Measurements from ENCODE around the gene TMPRSS9.

TMPRSS9 gene

GRCh38 chr19:2429917-2430535 lies 70.0 kb downstream of the TMPRSS9 start:
- TF ChIP-seq RAD21 (IDR thresholded peaks at IDR 0.05; ENCODE audit: low read depth) = no peak
- no peak for TF ChIP-seq YY1 (IDR thresholded peaks at IDR 0.05; ENCODE audit: low read depth)
- no peak for TF ChIP-seq TCF12 (IDR thresholded peaks at IDR 0.05; ENCODE audit: low read depth)
- TF ChIP-seq NFIC (IDR thresholded peaks at IDR 0.05) = no peak
- no peak for TF ChIP-seq FOXM1 (IDR thresholded peaks at IDR 0.05; ENCODE audit: borderline replicate concordance, low read depth)
- no peak for TF ChIP-seq EGR1 (IDR thresholded peaks at IDR 0.05)
- TF ChIP-seq, protein P1, sequence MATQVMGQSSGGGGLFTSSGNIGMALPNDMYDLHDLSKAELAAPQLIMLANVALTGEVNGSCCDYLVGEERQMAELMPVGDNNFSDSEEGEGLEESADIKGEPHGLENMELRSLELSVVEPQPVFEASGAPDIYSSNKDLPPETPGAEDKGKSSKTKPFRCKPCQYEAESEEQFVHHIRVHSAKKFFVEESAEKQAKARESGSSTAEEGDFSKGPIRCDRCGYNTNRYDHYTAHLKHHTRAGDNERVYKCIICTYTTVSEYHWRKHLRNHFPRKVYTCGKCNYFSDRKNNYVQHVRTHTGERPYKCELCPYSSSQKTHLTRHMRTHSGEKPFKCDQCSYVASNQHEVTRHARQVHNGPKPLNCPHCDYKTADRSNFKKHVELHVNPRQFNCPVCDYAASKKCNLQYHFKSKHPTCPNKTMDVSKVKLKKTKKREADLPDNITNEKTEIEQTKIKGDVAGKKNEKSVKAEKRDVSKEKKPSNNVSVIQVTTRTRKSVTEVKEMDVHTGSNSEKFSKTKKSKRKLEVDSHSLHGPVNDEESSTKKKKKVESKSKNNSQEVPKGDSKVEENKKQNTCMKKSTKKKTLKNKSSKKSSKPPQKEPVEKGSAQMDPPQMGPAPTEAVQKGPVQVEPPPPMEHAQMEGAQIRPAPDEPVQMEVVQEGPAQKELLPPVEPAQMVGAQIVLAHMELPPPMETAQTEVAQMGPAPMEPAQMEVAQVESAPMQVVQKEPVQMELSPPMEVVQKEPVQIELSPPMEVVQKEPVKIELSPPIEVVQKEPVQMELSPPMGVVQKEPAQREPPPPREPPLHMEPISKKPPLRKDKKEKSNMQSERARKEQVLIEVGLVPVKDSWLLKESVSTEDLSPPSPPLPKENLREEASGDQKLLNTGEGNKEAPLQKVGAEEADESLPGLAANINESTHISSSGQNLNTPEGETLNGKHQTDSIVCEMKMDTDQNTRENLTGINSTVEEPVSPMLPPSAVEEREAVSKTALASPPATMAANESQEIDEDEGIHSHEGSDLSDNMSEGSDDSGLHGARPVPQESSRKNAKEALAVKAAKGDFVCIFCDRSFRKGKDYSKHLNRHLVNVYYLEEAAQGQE (IDR thresholded peaks at IDR 0.05; ENCODE audit: low read depth) = no peak
- TF ChIP-seq, protein P2, sequence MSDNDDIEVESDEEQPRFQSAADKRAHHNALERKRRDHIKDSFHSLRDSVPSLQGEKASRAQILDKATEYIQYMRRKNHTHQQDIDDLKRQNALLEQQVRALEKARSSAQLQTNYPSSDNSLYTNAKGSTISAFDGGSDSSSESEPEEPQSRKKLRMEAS (IDR thresholded peaks at IDR 0.05) = no peak
- no peak for TF ChIP-seq USF1 (IDR thresholded peaks at IDR 0.05)
- no peak for TF ChIP-seq TAF1 (IDR thresholded peaks at IDR 0.05; ENCODE audit: low read depth)
- no peak for TF ChIP-seq CREB1 (IDR thresholded peaks at IDR 0.05; ENCODE audit: low read depth)
- TF ChIP-seq ZBTB7A (IDR thresholded peaks at IDR 0.05; ENCODE audit: low read depth) = no peak
- no peak for TF ChIP-seq TEAD4 (IDR thresholded peaks at IDR 0.05)
- no peak for TF ChIP-seq EP300 (IDR thresholded peaks at IDR 0.05; ENCODE audit: borderline replicate concordance)
- no peak for TF ChIP-seq CEBPB (IDR thresholded peaks at IDR 0.05)

DNA sequence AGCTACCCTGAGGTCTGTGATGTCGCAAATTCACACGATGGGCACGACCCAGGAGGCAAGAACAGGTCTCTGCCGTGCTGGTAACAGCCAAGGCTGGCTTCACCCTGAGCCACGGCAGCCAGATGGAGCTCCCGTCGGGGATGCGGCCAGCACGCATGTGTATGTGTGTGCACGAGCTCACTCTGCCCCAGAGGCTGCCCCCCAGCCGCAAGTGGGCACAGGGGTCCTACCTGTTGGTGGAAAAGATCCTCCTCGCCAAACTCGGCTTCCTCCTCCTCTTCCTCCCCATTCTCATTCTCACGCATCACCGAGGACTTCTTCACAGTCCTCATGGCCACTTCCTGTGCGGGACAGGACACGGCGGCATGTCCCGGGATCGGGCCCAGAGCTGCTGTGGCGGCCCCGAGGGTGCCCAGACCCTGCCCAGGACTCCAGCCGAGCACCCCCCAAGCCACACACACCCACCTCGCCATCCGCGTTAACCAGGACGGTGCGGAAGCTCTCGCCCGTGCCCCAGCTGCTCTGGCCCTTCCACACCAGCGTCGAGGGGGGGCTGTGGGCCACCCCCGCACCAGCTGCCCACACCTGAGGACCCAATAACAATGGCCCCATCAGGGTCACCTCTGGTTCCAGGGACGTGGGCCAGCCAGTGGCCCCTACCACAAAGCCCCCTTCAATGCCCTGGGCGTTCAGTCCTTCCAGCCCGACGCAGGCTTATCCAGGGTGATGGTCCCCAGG lies 71.4 kb downstream of the TMPRSS9 start:
- TF ChIP-seq EP300 (IDR thresholded peaks at IDR 0.05; ENCODE audit: borderline replicate concordance) = no peak
- no peak for TF ChIP-seq FOXM1 (IDR thresholded peaks at IDR 0.05; ENCODE audit: borderline replicate concordance, low read depth)
- no peak for TF ChIP-seq TAF1 (IDR thresholded peaks at IDR 0.05; ENCODE audit: low read depth)
- TF ChIP-seq CEBPB (IDR thresholded peaks at IDR 0.05) = no peak

DNA sequence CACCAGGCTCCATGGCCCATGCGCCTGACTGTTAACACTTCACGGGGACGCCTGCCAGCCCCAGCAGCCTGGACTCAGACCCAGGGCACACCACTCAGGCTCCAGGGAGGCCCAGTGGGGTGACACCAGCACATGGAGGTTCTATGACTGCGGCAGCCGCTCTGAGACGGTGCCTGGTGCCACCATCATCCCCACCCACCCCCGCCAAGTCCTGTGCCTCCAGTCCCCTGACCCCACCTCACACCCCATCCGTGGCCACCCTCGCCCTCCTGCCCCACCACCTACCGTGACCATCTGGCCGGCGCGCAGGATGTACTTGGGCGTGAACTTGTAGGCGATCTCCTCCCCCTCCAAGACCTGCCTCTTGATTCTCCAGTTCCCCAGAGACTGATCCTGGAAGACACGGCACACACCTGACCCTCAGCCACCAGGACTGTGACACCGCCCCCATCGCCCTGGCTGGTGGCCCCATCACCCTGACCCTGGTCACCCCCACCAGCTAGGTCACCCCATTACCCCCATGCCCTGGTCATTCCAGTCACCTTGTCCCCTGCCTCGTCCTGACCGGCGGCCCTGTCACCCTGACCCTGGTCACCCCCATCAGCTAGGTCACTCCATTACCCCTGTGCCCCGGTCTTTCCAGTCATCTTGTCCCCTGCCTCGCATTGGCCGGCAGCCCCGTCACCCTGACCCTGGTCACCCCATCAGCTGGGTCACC lies 72.2 kb downstream of the TMPRSS9 start:
- TF ChIP-seq, protein P2 (IDR thresholded peaks at IDR 0.05) = no peak
- TF ChIP-seq FOXM1 (IDR thresholded peaks at IDR 0.05; ENCODE audit: borderline replicate concordance, low read depth) (no peak), USF1 (IDR thresholded peaks at IDR 0.05) (no peak)

GRCh38 chr19:2433854-2434253 lies 73.8 kb downstream of the TMPRSS9 start:
- TF ChIP-seq USF1 (IDR thresholded peaks at IDR 0.05) (no peak), TCF12 (IDR thresholded peaks at IDR 0.05; ENCODE audit: low read depth) (no peak), YY1 (IDR thresholded peaks at IDR 0.05; ENCODE audit: low read depth) (no peak), RAD21 (IDR thresholded peaks at IDR 0.05; ENCODE audit: low read depth) (no peak), EP300 (IDR thresholded peaks at IDR 0.05; ENCODE audit: borderline replicate concordance) (no peak)
- TF ChIP-seq, protein P2 (IDR thresholded peaks at IDR 0.05) = no peak

DNA sequence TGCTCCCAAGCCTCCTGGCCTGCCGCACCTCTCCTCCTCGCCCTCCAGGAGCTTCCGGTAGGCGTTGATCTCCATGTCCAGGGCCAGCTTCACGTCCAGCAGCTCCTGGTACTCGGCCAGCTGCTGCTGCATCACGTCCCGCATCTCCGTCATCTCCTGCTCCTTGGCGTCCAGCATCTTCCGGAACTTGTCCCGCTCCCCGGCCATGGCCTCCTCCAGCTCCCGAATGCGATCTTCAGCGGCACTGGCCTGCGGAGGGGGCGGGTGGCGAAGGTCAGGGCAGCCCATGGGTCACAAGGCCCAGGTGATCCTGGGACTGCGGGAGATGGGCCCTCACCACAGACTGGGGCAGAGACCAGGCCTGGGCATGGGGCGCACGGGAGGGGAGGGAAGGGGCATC lies 74.2 kb downstream of the TMPRSS9 start:
- TF ChIP-seq EGR1 (IDR thresholded peaks at IDR 0.05) = no peak
- no peak for TF ChIP-seq RAD21 (IDR thresholded peaks at IDR 0.05; ENCODE audit: low read depth)
- TF ChIP-seq NFIC (IDR thresholded peaks at IDR 0.05) = no peak
- TF ChIP-seq TAF1 (IDR thresholded peaks at IDR 0.05; ENCODE audit: low read depth) = no peak
- TF ChIP-seq TCF12 (IDR thresholded peaks at IDR 0.05; ENCODE audit: low read depth) = no peak

GRCh38 chr19:2434721-2435265 lies 74.7 kb downstream of the TMPRSS9 start:
- TF ChIP-seq TEAD4 (IDR thresholded peaks at IDR 0.05) = no peak

DNA sequence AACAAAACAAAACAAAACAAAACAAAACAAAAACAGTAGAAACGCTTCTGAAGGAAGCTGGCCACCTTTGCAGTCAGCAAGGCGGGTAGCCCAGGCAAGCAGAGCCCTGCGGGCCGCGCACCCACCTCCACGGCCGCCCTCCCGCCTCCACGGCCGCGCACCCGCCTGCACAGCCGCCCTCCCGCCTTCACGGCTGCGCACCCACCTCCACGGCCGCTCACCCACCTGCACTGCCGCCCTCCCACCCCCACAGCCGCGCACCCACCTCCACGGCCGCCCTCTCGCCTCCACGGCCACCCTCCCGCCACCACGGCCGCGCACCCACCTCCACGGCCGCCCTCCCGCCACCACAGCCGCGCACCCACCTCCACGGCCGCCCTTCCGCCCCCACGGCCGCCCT lies 76.3 kb downstream of the TMPRSS9 start:
- TF ChIP-seq RAD21 (IDR thresholded peaks at IDR 0.05; ENCODE audit: low read depth) = no peak

Measured in Ishikawa (cell line).